NCI-H1092 (cell line): ENCODE measurements around the gene MAN2A1.

Source experiments
- DNase-seq: peaks from one replicate; lab custom pipeline; 2025; lab: John Stamatoyannopoulos, UW

The MAN2A1 gene

DNA sequence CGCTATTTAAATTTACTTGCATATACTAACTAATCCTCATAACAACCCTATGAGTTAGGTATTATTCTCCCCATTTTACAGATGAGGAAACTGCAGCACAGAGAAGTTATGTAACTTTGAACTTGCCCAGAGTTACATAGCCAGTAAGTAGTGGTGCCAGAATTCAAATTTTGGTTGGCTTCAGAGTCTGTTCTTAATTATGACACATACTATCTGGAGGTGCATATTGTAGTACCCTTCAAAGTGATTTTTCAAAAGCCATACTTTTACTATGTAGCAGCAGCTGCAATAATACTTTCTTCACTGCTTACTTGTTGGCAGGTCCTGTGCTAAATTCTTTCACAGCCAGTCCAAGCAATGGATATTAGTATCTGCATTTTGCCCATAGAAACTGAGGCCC, 16.4 kb downstream of the MAN2A1 start:
- DNase-seq, result no peak

GRCh38 chr5:109707531-109707930, 17.8 kb downstream of the MAN2A1 start:
- no peak for DNase-seq

DNA sequence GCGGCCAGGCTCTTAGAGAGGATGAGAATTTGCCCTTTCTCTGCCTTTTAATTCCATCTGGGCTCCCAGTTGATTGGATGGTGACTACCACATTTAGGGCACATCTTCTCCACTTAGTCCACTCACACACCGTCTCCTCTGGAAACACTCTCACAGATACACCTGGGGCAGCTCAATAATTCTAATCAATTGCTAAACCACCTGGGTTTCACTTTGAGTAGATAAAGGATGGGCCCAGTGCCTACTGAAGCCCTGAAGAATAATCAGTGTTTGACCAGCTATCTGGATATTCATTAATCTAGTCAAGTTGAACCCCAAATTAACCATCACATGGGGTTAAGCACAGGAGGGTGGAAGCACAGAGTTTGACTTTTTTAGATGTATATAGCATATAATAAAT, 19.1 kb downstream of the MAN2A1 start:
- no peak for DNase-seq

DNA sequence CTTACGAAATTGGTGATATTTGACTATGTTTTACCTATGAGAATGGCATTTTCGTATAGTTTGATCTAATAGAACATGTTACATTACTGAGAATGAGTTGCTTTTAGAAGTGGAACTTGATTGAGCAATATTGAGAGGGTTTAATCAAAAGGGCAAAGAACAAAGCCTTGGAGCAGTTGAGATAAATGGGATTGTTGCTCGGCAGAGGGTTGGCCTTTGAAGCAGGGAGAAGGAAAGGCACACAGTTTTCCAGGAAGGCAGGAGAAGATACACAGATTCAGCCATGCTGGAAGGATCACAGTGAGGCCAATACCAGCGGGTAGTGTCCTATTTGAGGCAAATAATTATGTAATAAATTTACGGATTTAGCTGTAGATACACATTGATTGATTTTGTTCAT, 19.5 kb downstream of the MAN2A1 start:
- DNase-seq, result no peak

- no peak for DNase-seq
Measured at GRCh38 chr5:109711673-109712072, 21.9 kb downstream of the MAN2A1 start.

DNA sequence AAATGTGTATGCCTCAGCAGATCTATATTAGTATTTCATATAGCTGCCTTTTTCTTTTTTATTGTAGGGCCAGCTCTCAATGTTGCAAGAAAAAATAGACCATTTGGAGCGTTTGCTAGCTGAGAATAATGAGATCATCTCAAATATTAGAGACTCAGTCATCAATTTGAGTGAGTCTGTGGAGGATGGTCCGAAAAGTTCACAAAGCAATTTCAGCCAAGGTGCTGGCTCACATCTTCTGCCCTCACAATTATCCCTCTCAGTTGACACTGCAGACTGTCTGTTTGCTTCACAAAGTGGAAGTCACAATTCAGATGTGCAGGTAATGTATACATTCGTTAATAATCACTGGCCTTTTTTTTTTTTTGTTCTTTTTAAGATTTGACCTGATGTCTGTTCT, 23.7 kb downstream of the MAN2A1 start:
- DNase-seq, result no peak

- DNase-seq, result no peak
Measured at GRCh38 chr5:109714592-109714991, 24.9 kb downstream of the MAN2A1 start.

DNA sequence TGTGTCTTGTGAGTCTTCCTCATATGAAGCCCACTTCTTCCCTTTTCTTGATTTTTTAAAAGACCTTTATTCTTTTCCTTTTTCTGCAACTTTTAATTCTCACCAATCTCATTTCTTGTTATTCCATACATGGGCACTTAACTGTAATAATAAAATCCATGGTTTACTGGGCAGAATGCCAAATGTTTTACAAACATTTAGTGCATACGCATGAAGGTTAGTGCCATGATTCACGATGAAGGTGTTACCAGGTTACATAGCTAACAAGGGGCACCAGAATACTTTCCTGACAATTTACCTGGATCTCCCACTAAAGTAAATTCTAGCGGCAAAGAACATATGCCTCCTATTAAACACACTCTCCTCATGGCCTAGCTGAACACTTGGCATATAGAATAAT, 28.5 kb downstream of the MAN2A1 start:
- no peak for DNase-seq

- no peak for DNase-seq
Measured at GRCh38 chr5:109718632-109719031, 28.9 kb downstream of the MAN2A1 start.

DNA sequence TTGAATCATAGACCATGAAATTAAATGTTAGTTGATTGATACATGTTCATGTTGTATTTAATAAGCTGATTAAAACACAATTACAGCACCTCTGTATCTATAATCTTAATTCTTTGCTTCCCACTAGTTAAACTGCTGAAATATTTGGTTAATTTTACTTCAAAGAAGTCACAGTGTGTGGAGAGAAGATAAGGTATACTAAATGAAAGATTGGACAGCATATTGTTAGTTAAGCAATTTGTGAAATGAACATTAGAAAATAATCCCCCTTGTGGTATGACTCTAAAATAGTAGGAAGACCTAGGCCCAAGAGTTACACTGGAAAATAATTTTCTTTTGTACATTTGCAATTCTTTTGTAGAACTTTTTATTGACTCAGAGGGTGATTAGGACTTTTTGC, 30.3 kb downstream of the MAN2A1 start:
- no peak for DNase-seq

- DNase-seq, result no peak
Measured at GRCh38 chr5:109721741-109722140, 32.0 kb downstream of the MAN2A1 start.

DNA sequence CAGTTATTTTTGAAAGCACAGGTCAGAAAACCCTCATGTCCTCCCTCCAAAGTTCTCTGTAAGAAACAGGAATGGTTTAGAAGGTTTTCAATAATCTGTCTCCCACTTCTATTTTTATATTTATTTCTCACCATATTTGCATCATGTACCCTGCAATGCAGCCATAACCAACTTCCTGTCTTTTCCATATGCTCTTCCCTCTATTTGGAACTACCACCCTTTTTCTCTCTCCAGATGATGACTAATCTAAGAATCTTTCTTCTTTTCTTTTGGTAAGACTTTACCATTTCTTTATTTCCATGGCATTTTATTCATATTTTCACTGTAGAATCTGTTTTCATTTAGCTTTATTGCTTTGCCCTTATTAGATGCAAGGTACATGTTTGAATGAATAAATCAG, 33.9 kb downstream of the MAN2A1 start:
- no peak for DNase-seq

- DNase-seq, result no peak
Measured at GRCh38 chr5:109725135-109725534, 35.4 kb downstream of the MAN2A1 start.

DNA sequence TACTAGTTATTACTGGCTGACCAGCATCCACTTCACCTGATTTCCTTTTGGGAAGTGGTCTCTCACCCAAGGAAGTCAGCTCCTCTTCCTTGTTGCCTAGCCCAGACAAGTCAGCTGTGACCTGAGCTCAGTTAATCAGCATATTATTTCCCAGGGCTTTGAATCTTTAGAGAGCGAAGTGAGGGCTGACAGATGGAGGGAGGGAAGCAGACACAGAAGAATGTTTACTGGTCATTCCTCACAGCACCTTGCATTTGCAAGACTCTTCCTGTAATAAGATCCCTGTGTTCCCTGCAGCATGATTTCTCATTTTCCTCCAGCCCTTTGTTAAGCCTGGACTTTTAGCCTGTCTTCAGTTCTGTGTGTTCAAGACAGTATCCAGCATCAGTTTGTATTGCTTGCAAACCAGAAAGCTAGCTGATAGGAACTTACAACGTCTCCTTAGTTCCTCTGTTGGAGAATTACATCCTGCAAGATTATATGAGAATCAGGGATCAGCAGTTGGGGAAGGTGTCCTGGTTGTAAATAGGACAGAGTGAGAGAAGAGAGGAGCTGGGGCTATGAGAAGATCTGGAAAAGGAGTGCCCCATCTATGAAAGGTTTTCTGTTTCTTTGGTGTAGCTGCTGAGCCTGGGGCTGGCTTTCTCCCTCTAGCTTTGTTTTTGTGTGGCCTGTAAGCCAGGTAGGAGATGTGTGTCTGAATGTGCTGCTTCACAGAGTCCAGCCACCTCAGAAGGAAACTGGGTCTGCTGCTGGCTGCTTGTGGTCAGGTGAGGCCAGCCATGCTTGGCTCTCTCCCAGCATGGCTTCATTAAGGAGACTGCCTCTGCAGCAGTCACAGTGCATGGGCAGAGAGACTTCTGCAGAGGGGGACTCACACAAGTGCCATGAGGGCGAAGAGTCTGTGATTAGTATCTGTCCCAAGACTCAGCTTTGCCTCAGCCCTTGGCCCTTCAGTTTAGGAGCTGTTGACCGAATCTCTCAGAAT, 50.3 kb downstream of the MAN2A1 start:
- DNase-seq, result no peak

DNA sequence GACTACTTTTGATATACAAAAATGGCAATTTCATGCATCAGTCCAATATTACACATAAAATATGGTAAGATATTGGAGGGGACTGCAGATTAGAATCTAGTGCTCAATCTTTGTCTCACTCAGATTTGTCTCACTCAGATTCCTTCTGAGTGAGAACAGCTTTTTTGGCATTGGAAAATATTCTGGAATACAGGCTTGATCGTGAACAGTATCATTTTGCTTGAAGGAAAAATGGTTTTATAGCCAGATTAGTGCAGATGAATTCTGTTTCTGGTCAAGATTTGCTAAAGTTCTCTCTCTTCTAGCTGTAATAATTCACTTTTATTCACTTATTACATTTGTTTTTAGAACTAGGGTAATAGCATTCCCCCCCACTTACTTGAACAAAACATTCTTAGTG, 51.2 kb downstream of the MAN2A1 start:
- no peak for DNase-seq

DNA sequence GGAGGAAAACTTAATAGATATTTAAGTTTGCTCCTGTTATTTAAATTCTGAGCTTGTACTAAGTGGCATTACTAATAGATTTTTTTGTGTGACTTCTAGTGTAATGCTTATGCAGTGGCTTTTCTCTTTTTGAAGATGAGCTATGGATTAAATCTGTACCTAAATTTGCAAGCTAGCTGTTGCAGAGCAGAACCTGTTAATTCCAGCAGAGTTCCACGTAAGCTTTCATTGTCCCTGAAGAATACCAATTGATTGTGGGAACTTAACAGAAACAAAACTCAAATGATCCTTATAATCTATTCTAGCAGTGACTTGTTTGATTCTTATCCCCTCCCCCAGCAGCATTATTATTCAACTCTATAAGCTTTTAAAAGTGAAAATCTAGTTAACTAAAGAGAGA, 51.7 kb downstream of the MAN2A1 start:
- no peak for DNase-seq

DNA sequence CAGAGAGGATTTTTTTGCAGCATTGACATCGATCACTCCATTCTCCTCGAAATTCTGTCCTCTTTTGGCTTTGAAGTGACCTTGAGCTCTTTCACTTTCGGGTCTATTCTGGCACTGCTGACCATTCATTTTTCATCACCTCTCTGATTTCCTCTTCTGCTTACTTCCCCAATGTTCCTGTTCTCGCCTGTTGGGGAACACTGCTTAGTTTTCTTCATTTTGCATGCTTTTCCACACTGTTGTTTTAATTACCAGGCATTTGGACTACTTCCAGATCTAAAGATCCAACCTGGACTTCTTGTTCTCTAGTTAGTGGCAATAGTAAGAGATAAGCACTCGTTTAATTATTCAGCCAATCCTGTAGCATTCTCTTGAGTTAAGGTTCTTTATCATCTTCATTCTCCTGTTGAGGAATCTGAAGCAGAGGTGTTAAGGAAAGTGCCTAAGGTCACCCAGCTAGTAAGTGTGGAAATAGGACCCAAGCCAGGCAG, 53.4 kb downstream of the MAN2A1 start:
- no peak for DNase-seq

- DNase-seq, result no peak
Measured at GRCh38 chr5:109743770-109744212, 54.1 kb downstream of the MAN2A1 start.

- DNase-seq, result no peak
Measured at GRCh38 chr5:109744261-109744660, 54.5 kb downstream of the MAN2A1 start.

DNA sequence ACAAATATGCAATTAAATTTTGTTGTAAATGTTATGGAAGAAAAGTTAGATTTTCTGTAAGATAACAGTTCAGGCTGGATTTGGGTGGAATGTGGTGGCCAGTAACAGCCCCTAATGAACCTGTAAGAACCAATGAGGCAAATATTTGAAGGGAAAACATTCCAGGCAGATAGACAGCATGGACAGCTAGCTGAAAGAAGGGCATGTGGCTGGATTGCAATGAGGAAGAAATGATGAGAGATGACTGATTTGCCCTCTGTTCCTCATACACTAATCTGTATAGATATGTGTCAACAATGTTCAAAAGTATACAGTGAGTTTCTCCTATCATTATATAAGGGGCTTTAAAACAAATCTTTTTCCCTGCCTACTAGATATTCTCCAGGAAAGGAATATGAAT, 58.8 kb downstream of the MAN2A1 start:
- no peak for DNase-seq

- DNase-seq, result no peak
Measured at GRCh38 chr5:109750463-109750862, 60.7 kb downstream of the MAN2A1 start.

GRCh38 chr5:109753279-109753678, 63.6 kb downstream of the MAN2A1 start:
- no peak for DNase-seq

DNA sequence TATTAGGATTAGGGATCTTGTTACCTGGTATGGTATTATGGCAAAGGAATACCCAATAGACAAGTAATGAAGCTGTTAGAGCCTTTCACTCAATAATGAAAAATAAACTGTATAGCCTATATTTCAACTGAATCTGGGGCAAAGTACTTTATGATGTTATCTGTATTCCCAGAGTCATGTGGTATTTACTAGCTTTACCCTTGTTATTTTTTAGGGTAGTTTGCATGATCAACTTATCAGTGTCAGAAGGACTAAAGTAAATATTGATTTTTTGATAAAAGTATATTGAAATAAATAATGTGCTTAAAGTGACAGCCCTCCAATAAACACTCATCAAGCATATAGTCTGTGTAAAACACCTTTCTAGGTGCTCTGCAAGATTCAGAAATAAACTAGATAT, 64.6 kb downstream of the MAN2A1 start:
- no peak for DNase-seq

GRCh38 chr5:109755761-109756160, 66.0 kb downstream of the MAN2A1 start:
- no peak for DNase-seq
